ENCODE measurements around the gene LMX1B.

DNA sequence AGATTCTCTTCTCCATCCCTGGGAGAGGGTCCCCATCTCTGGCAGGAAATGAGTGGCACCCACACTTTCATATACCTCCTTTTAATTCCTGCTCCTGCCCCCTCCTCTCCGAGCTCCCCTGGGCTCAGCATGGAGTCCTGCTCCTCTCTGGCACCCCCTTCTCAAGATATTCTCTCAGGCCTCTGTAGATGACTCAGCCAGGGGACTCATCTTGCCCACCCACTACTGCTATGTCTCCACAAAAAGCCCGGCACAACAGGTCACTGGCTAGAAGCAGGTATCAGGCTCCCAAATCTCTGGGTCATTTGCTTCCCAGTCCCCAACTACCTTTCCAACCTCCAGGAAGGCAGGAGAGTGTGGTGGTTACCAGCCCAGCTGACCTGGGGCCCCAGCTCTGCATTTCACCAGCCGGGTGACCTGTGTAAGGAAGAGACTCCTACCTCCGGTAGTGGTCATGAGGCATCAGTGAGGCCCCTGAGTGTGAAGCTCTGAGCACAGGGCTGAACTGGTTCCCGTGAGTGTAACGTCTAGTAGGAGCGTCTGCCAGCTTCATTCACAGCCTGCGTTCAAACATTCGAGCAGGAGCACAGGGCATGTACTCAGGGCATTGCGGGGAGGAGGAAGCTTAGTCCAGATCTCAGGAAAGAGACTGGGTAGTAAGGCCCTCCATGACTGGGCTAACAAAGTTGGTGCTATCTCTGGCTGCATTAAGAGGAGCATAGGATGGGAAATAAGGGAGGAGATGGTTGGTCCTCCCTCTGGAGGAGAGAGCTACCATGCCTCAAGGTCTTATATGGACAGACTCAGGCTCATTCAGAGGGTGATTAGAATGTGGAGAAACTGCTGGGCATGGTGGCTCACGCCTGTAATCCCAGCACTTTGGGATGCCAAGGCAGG, 63.7 kb downstream of the LMX1B start:
- TF ChIP-seq CTCF (IDR thresholded peaks at IDR 0.05), result no peak
- no peak for TF ChIP-seq POLR2A (IDR thresholded peaks at IDR 0.05)
